GM18519 (cell line): ENCODE measurements around the gene FAM168A.

Source experiments
- ATAC-seq: cut with Tn5 transposase; IDR thresholded peaks from one replicate; pipeline ENCODE4 v1.9.1; 2021; ENCODE audit warnings: mild to moderate bottlenecking, moderate library complexity; ENCODE audit not compliant: unreplicated experiment, low FRiP score

The FAM168A gene

DNA sequence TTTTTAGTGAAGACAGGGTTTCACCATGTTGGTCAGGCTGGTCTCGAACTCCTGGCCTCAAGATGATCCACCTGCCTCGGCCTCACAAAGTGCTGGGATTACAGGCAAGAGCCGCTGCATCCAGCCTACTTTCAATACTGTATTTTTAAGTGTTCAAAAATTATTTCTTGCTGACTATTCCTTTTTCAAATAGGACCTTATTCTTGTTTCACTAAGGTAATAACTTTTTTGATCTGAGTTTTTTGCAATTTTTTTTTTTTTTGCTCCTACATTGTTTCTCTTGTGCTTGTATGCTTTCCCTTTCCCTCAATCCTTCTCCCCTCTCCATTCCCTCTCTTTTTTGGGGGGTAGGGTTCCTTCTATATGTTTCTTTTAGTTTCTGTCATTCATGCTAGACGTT is 73.1 kb downstream of the FAM168A start:
- ATAC-seq, result no peak

DNA sequence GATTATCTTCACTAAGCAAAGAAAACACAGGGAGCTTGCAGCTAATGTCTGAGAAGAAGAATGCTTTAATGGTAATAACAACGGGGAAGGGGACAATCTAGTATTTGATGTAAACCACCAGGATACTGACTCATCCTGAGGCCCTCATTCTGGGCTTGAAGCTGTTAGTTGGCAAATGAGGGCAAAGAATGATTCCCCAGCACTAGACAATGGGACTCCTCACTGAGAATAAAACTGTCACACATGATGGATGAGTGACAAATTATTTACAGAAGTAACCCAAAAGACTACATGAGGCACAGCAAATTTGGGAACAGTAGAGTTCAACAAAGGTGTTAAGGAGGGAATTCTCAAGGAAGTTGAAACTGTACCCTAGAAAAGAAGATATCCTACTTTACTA is 76.3 kb downstream of the FAM168A start:
- no peak for ATAC-seq

DNA sequence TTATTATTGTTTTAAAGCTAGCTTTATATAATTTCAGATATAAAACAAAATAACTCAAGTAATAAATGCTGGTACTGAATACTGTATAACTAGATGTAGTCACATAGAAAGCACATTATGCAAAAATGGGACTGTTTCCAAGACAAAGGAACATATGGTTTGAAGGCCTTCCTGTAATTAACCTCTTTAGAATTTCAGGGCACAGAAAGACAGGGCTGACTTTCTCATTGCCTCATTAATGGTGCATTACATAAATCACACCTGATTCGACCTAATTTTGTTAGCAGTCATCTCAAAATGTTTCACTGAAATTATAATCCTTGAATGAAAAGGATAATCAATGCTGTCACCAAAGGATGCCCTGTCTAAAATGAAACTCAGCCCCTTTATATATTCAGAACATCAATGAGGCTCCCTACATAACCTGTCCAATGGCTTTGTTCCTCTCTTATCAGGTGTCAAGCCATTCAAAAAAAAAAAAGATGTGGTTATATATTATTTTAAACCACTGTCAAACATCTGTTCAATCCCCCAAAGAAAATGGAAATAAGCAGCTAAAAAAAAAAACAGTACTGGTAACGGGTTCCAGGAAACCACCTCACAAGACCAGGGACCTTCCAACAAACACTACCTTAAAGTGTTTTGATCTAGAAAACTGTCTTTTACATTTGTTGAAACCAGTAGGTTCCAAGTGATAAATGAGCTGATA is 77.4 kb downstream of the FAM168A start:
- ATAC-seq, result no peak

DNA sequence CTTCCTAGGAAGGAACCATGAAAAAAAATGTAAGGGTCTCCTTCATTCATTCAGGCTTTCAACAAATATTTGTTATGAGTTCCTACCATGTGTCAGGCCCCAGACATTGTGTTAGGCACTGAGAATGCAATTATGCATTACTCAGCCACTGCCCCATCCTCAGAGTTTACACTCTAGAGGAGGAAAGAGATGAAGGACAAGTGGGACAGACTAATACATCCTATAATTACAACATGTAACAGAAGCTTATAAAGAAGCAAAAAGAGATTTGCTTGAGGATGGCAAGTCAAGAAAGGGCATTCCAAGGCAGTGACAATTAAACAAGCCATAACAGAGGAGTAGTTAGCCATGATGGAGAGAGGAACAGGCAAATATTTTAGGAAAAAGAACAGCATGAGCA is 78.6 kb downstream of the FAM168A start:
- ATAC-seq, result no peak

DNA sequence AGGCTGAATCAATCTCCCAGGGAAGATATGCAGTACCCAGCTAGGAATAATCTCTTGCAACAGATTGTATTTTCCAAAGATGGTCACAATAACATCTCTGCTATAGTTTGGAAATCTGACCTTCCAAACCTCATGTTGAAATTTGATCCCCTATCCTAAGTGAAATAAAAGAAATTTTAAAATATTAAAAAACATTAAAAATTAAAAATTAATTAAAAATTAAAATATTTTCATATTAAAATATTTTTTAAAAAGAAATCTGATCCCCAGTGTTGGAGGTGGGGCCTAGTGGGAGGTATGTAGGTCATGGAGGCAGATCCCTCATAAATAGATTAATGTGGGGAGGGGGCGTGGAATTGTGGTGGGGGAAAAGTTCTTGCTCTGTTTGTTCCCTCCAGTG is 79.7 kb downstream of the FAM168A start:
- no peak for ATAC-seq

DNA sequence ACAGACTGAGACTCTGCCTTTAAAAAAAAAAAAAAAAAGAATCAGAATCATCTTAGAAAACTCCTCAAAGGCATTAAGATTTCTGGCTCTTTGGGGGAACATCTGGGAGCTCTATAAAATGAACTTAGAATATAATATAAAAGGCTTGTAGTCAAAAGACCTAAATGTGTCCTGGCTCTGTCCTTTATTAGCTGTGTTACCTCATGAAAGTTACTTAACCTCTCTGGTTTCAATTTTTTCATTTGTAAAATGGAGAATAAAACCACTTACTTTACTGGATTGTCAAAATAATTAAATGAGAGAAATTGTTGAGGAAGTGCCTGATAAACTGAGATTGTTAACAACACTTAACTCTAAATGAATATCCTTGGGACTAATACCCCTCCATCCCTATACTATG is 81.8 kb downstream of the FAM168A start:
- no peak for ATAC-seq

DNA sequence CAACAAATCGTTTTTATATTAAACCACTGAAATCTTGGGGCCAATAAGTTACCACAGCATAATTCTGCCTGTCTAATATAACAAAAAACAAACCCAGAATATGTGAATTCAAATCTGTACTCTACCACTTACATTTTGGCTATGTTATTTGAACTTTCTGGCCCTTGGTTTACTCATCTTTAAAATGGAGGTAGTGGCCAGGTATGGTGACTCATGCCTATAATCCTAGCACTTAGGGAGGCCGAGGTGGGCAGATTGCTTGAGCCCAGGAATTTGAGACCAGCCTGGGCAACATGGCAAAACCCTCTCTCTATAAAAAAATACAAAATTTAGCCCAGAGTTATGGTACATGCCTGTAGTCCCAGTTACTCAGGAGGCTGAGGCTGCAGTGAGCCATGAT is 84.2 kb downstream of the FAM168A start:
- ATAC-seq, result no peak

DNA sequence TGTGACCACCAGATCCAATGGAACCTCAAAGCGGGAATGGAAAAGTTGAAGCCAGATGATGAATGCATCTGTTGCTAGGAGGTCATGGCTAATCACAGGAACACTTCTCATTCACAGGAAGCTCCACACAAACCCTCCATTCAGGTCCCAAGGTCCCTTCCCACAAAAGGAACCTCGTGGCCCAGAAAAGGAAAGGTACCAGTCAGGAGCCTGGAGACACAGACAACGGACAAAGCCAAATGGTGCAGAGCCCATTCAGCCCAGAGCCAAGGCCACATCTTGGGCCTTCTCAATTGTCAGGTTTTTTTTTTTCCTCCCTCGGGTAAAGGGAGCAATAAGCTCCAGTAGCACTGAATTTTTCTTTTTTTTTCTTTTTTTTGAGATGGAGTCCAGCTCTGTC is 87.0 kb downstream of the FAM168A start:
- ATAC-seq, result no peak

DNA sequence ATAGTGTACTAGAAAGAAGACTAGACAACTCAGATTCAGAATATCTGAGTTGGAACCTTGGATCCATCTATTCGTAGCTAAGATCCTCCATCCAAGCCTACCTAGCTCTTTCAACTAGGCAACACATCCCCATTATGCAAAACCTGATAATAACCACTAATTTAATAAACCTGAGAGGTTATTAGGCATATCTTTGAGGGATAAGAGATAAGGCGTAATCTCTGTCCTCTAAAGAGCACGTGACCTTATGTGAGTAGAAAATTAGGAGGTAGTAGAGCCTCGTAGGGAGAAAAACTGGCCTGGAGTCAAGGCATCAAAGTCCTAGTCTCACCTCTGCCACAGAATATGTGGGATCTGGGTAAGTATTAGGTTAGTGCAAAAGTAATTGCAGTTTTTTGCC is 87.8 kb downstream of the FAM168A start:
- no peak for ATAC-seq

DNA sequence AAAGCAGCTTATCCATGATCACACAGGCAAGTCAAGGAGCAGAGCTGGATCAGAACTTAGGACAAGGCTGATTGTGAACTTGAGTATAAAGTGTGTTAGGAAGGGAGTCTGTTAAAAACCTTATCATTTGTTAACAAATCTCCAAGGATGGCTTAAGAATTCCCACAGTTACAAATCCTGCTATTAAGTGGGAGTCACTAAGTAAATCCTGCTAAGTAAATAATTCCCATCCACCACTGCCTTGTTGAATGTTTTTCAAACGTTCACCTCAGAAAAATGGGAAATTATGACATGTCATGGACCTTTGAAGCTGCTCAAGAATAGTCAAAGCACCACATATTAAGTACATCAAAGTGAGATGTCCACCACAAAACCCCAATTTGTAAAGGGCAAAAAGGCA is 88.7 kb downstream of the FAM168A start:
- no peak for ATAC-seq

DNA sequence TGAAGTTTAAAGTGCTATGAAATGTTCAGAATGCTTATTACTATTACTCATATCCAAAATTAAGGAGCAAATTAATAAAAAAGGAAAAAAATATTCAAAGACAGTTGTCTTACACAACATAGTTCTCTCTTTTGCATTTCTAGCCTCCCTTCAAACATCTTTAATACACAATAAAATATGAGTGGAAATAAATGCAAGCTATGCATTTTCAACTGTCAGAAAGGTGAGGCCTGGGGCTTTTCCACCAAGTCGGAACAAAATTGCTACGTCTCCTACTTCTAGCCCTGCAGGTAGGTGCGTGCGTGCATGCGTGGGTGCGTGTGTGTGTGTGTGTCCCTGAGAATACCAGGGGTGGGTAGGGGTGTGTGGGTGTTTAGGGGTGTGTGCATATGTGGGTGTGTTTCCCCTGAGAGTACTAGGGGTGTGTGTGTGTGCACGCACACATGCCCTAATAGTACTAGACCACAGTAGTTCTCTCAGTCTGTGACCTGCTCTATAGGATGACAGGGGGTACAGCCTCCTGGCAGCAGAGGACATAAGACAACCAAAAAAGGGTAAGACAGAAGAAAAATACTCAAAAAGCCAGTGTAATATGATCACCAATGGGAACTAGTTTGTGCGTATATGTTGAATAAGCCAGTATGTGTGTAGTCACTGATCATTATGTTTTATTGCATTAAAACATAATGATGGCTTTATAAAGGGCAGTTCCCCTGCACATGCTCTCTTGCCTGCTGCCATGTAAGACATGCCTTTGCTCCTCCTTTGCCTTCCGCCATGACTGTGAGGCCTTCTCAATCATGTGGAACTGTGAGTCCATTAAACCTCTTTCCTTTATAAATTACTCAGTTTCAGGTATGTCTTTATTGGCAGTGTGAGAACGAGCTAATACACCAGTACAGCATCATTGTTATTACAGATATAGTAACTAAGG is 89.4 kb downstream of the FAM168A start:
- no peak for ATAC-seq

DNA sequence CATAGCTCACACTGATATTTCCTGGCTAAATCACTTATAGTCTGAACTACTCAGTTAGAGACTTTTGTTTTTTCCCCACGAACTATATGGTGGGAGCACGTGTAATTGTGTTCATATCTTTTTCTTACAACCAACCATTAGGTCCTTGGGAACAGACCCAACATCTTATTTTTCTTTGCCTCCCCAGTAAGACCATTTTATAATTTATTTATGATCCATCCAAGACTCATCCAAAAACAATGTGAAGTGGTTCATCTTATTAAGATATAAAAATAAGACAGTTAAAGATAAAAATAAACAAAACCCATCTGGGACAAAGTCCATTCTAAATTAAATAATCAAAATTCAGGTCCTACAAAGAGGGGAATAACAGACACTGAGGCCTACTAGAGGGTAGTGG is 90.8 kb downstream of the FAM168A start:
- ATAC-seq, result no peak

DNA sequence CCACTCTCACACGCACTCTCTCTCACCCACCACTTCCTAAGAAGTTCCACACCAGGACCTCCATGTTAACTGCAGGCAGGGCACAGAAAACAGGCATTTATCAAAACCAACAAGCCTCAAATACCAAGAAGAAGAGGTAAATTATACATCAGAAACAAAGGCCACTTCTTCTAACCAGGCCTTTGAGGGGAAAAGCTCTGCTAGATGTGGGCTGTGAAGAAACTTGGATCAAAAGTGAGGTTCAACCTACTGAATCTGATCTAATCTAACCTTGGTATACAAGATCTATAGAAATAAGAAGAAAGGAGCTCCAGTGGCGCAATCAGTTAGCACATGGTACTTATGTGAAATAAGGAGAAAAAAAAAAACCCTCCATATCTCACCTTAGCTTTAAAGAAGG is 91.9 kb downstream of the FAM168A start:
- no peak for ATAC-seq

DNA sequence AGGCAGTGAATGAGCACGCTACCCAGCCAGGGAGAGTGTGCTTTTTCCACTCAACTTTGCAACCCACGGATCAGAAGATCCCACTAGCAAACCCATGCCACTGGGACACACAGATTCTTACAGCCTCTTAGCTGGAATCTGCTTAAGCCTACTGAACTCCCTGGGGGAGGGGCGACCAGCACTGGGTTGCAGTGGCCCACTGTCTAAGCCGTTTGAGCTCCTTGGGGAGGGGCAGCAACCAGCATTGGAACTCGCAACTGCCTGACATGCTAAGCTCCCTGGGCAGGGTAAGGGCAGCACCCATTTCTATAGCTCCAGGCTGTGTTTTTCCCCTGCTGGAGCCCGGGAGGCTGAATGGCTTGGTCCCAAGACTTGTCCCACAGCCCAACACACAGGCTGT is 99.6 kb downstream of the FAM168A start:
- ATAC-seq, result no peak

DNA sequence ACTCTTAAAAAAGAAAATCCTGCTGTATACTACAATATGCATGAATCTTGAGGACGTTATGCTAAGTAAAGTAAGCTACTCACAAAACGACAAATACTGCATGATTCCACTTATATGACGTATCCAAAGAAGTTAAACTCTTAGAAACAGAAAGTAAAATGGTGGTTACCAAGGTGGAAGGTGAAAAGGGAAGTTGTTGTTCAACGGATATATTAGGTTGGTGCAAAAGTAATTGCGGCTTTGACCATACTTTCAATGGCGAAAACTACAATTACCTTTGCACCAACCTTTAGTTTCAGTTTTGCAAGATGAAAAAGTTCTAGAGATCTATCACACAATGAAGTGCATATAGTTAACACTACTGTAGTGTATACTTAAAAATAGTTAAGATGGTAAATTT is 101.8 kb downstream of the FAM168A start:
- ATAC-seq, result no peak

DNA sequence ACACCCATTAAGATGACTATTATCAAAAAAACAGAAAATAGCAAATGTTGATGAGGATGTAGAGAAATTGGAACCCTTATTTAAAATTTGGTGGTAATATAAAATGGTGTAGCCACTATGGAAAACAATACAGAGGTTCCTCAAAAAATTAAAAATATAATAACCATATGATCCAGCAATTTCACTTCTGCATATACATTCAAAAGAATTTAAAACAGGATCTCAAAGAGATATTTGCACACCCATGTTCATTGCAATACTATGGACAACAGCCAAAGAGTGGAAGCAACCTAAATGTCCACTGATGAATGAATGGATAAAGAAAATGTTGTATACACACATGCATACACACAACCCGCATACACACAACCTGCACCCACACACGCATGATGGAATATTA is 102.2 kb downstream of the FAM168A start:
- ATAC-seq, result no peak

DNA sequence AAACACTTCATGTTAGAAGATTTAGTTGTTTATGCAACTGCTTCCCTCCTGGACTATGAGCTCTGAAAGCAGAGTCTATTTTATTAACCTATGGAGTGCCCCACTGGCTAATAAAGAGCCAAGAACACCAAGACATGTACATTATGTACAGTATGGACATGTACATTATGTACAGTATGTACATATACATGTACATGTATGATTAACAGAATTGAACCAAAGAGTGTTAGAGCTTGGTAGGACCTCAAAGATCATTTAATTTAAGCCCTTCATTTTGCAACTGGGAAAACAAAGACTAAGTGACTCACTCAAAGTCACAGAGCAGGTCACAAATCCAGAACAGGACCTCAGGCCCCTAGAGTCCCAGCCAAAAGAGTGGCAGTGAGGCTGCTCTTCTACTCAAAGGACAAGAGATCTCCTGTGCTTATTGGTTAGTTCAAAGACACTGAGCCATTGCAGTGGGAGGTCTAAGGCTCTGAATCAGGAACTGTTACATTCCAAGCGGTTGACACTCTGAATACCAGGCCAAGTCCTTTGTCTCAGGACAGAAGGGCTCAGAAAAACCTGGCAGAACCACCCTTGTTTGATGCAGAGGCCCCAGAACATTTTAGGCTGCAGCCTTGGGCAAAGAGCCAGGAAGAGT is 103.8 kb downstream of the FAM168A start:
- no peak for ATAC-seq

DNA sequence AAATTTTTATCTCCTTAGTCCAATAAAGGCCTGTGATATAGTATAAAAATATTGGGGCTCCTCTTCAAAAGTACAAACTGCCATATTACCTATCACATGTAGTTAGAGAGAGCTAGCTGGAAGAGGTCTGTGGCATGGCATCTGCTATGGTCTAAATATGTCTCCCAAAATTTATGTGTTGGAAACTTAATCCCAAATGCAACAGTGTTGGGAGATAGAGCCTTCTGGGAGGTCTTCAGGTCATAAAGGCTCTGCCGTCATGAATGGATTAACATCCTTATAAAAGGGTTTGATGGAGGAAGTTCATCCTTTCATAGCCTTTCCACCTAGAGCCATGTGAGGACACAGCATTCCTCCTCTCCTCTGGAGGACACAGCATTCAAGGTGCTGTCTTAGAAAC is 116.3 kb downstream of the FAM168A start:
- no peak for ATAC-seq

DNA sequence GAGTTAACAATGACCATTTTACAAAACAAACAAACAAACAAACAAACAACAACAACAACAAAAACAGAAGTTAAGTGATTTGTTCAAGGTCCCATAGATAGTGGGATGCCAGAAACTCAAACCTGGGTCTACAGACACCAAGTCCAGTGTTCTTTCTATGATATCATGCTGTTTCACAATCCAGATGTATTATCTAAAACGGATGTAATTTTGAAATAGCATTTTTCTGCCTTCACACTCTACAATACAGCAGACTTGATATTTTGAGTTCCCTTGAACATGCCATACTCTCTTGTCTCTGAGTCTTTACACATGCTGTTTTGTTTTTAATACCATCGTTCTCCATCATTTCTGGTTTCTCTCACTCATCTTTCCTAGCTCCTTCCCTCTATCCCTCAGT is 117.2 kb downstream of the FAM168A start:
- ATAC-seq, result no peak

DNA sequence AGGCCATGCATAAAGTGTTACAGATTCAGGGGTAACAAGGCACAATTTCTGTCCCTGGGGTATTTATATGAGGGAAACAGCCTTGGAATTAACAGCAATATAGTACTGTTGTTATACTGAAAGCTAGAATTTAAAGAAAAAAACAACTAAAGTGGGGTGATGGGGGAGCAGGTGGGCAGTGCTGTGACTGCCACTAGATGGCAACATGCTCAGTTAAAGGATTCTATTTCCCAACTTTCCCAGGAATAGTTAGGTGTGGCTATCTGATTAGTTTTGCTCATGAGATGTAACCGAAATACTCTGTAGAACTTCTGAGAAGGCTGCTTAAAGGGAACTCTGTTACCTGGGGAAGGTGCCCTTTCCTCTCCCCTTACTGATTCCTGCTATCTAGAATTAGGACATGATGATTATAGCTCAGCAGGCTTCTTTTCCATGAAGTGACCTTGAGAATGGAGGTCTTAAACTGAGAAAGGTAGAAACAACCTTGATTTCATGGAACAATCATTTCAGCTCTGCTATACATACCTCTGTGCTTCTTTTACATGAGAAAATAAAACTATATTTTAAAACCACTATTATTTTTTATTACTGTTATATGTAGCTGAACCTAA is 119.1 kb downstream of the FAM168A start:
- ATAC-seq, result no peak

DNA sequence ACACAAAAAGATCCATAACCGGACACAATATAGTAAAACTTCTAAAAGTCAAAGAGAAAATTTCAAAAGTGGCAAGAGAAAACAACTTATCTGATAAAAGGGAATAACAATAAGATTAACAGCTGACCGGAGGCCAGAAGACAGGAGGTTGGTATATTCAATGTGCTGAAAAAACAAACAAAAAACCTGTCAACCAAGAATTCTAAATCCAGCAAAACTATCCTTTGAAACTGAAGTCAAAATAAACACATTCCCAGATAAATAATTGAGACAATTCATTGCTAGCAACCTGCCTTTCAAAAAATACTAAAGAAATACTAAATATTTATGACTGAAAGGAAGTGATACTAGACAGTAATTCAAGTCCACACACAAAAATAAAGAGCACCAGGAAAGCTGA is 120.4 kb downstream of the FAM168A start:
- ATAC-seq, result no peak
